Urinary bladder (tissue), 4 donors: Measurements from ENCODE around the gene COL1A1. TPM values are rescaled to one million over a fixed set of nuclear protein-coding genes. Genes with fewer than 3 reads are reported as not detected.

Experiments
- DNase-seq: peaks from one replicate; pipeline ENCODE4 v3.0.0-alpha.2; 2015; ENCODE audit errors: extremely low spot score
- H3K27ac ChIP-seq: one replicate; pipeline ENCODE4 v1.5.1; 2013; ENCODE audit warnings: low read depth, mild to moderate bottlenecking, moderate library complexity
- H3K36me3 ChIP-seq: one replicate; pipeline ENCODE4 v1.6.1; 2013; ENCODE audit warnings: mild to moderate bottlenecking, moderate library complexity; ENCODE audit not compliant: insufficient read depth
- H3K4me1 ChIP-seq: one replicate; pipeline ENCODE4 v1.6.1; 2013; ENCODE audit warnings: mild to moderate bottlenecking, moderate library complexity; ENCODE audit not compliant: insufficient read depth
- H3K4me3 ChIP-seq: one replicate; pipeline ENCODE4 v1.5.1; 2013; ENCODE audit warnings: low read depth, low read length
- WGBS: extraction: QIAGEN DNeasy Blood & Tissue Kit; methylation state at CpG from one replicate; pipeline ENCODE4 v1.1.7; 2013; 5-methylcytosine and 5-hydroxymethylcytosine counted together
- polyA plus RNA-seq: library from polyadenylated mRNA; stranded (reverse); fragments of 200-250 nt; gene quantifications from one replicate; pipeline ENCODE4 v1.2.3, GENCODE V29; 2013
- total RNA-seq: library from RNA; depleted of rRNA; stranded (reverse); fragments of >200 nt; gene quantifications from one replicate; pipeline ENCODE4 v1.2.3, GENCODE V29; 2014
- donor health status: healthy with polysubstance abuse.
- donor health status: healthy.

COL1A1 gene
- total and polyA plus RNA-seq, 2 donors: 802 to 5,262 TPM

GRCh38 chr17:50149417-50150353 is 51.7 kb downstream of the COL1A1 start:
- Histone ChIP-seq H3K4me3 (peak overlapping the region; percentile 83), H3K36me3 (peaks cover 2% of the 10 kb centered on the region), H3K27ac (peak overlapping the region; percentile 72), H3K4me1 (no peaks in the 10 kb centered on the region)
- no peak for DNase-seq
- WGBS: under 1% methylated on average over 123 of the region's 123 CpGs

DNA sequence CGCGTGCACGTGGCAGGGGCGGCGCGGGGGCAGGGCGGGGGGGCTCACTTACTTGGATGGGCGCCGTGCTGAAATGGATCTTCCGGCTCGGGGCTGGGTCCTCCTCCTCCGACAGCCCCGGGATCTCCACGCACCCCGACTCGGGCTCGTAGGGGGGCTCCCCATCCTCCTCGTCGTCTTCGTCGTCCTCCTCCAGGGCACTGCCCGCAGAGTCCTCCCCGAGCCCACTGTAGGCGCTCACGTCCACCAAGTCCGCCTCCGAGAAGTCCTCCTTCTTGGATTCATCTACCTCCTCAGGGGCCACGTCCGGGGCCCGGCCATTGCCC is 52.4 kb downstream of the COL1A1 start:
- under 1% methylated on average over 30 of the region's 30 CpGs for WGBS
- no peak for DNase-seq
- H3K4me3 ChIP-seq: peak overlapping the region; percentile 83
- H3K27ac ChIP-seq: peak overlapping the region; percentile 72
- no peaks in the 10 kb centered on the region for H3K4me1 ChIP-seq
- H3K36me3 ChIP-seq: peaks cover 2% of the 10 kb centered on the region

- WGBS: under 1% methylated on average over 25 of the region's 25 CpGs
- no peaks in the 10 kb centered on the region for H3K4me1 ChIP-seq
- peaks cover 2% of the 10 kb centered on the region for H3K36me3 ChIP-seq
- peak overlapping the region; percentile 83 for H3K4me3 ChIP-seq
- DNase-seq: no peak
- H3K27ac ChIP-seq: no peak overlapping the region
Observed at GRCh38 chr17:50148226-50149090, 53.0 kb downstream of the COL1A1 start.

- Histone ChIP-seq H3K36me3 (peaks cover 2% of the 10 kb centered on the region), H3K4me3 (peak overlapping the region; percentile 83), H3K27ac (no peak overlapping the region), H3K4me1 (no peaks in the 10 kb centered on the region)
- WGBS: 3% methylated on average over 5 of the region's 5 CpGs
- no peak for DNase-seq
Observed at GRCh38 chr17:50147841-50148225, 53.6 kb downstream of the COL1A1 start.

DNA sequence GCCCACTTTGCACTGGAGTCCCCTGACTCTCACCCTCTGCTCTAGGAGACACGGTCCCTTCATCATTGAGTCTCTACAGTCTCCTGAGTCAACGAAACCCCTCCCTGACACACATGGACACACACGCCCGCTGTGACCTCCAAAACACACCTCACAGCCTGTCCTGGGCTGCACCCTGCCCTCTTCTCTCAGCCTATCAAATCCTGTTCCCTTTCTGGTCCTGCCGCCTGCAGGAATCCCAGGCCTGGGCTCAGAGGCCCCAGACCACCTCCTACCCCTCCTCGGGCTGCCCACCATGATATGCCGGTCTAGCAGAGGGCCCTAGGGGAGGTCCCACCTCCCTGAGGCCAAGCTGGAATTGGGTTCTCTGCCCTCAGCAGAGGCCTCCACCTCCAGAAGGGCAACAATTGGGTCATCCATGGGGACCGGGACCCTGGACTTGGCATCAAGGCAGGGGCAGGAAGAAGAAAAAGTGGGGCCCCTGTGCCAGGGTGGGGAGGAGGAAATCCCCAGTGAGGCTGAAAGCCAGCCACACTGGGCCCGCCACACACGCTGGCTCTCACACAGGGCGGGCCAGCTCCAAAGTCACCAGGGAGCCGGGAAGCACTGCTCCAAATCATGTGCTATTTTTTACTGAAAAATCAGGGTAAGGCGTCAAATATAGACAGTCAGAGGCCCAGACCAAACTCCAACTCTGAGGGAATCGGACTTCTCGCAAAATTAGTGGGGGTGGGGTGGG is 54.3 kb downstream of the COL1A1 start:
- no peak for DNase-seq
- H3K4me1 ChIP-seq: no peaks in the 10 kb centered on the region
- no peak overlapping the region for H3K27ac ChIP-seq
- peaks cover 2% of the 10 kb centered on the region for H3K36me3 ChIP-seq
- H3K4me3 ChIP-seq: peak overlapping the region; percentile 83
- WGBS: 31% methylated on average over 15 of the region's 15 CpGs

DNA sequence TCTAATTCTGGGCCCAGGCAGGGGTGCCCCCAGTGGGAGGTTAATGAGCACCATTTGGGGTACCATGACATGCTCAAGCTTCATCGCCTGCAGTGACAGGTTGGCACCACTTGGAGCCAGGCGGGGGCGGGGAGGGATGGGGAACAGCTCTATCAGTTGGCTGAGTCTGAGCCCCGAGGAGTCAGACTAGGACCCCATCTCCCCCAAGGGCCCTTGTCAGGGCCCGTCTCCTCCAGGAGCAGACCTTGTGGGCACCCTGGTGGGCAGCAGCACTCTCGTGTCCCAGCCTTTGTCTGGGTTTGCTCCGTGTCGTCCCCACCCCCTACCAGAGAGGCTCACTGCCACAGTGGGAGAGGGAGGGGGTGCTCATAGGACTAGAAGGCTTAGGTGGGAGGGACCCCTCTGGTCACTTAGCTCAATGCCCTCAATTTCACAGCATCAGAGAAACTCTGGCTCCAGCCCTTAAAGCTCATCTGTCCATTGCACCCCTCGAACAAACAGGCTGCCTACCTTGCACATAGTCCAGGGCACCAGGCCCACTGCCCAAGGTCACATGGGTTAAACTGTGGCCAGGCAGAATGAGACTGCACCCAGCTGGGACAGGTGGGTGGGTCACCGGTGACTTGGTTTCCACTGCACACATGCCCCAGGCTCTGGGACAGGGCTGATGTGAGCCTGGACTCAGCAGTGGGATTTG is 55.1 kb downstream of the COL1A1 start:
- Histone ChIP-seq H3K27ac (no peak overlapping the region), H3K36me3 (peaks cover 2% of the 10 kb centered on the region), H3K4me1 (no peaks in the 10 kb centered on the region), H3K4me3 (no peak overlapping the region)
- WGBS: 61% methylated on average over 10 of the region's 10 CpGs
- no peak for DNase-seq

- Histone ChIP-seq H3K4me3 (no peak overlapping the region), H3K4me1 (no peaks in the 10 kb centered on the region), H3K27ac (no peak overlapping the region), H3K36me3 (peaks cover 2% of the 10 kb centered on the region)
- WGBS: 60% methylated on average over 11 of the region's 11 CpGs
- DNase-seq: no peak
Observed at GRCh38 chr17:50145532-50146229, 55.8 kb downstream of the COL1A1 start.

- Histone ChIP-seq H3K27ac (no peak overlapping the region), H3K36me3 (peaks cover 2% of the 10 kb centered on the region), H3K4me1 (no peaks in the 10 kb centered on the region), H3K4me3 (no peak overlapping the region)
- 71% methylated on average over 16 of the region's 16 CpGs for WGBS
- DNase-seq: no peak
Observed at GRCh38 chr17:50144845-50145531, 56.4 kb downstream of the COL1A1 start.

GRCh38 chr17:50144355-50144754 is 57.1 kb downstream of the COL1A1 start:
- DNase-seq: no peak
- no peak overlapping the region for H3K4me3 ChIP-seq
- 77% methylated on average over 6 of the region's 6 CpGs for WGBS
- H3K27ac ChIP-seq: no peak overlapping the region
- peaks cover 2% of the 10 kb centered on the region for H3K36me3 ChIP-seq
- H3K4me1 ChIP-seq: no peaks in the 10 kb centered on the region

- H3K36me3 ChIP-seq: peaks cover 3% of the 10 kb centered on the region
- H3K4me3 ChIP-seq: no peak overlapping the region
- no peak for DNase-seq
- no peaks in the 10 kb centered on the region for H3K4me1 ChIP-seq
- WGBS: 93% methylated on average over 20 of the region's 20 CpGs
- no peak overlapping the region for H3K27ac ChIP-seq
Observed at GRCh38 chr17:50143461-50144176, 57.8 kb downstream of the COL1A1 start.

- H3K4me1 ChIP-seq: no peaks in the 10 kb centered on the region
- WGBS: 74% methylated on average over 8 of the region's 8 CpGs
- no peak for DNase-seq
- no peak overlapping the region for H3K4me3 ChIP-seq
- H3K36me3 ChIP-seq: peaks cover 6% of the 10 kb centered on the region
- no peak overlapping the region for H3K27ac ChIP-seq
Observed at GRCh38 chr17:50141745-50142110, 59.7 kb downstream of the COL1A1 start.
